ENCODE results near the gene FBXO42.

GRCh38 chr1:16279186-16279585, 73.1 kb downstream of the FBXO42 start:
- TF ChIP-seq CTCF (IDR thresholded peaks at IDR 0.05; ENCODE audit: low read depth, low read length, missing input control) (no peak), MAX (IDR thresholded peaks at IDR 0.05) (no peak), SP1 (IDR thresholded peaks at IDR 0.05) (no peak), GABPA (IDR thresholded peaks at IDR 0.05 in 1 of 2, conservative IDR thresholded peaks at IDR 0.05 in 1 of 2) (no peak), RAD21 (IDR thresholded peaks at IDR 0.05) (no peak)
